Stimulated activated effector memory CD8-positive, alpha-beta T cell treated with anti-CD3 and anti-CD28 coated beads, Interleukin-12 subunit alpha, Interleukin-12 subunit beta, amount 100 ng/mL, for 72 hours (primary cell): ENCODE data around the gene LRIG1.

Experiments used
- ATAC-seq: fragments of 150-1000 bp; cut with Tn5 transposase; 2 replicates; pipeline ENCODE4 v1.10.0; 2021
- DNase-seq, 2 donors: peaks; one replicate each; pipeline ENCODE4 v3.0.0; 2021 to 2022; ENCODE audit warnings: low spot score in 2 of 2
- H3K27ac Mint-ChIP-seq: one replicate; pipeline ENCODE4 v1.8.0; 2022; ENCODE audit warnings: mild to moderate bottlenecking, mixed read lengths
- H3K36me3 Mint-ChIP-seq: one replicate; pipeline ENCODE4 v1.8.0; 2022; ENCODE audit warnings: mild to moderate bottlenecking, mixed read lengths
- H3K4me1 Mint-ChIP-seq: one replicate; pipeline ENCODE4 v1.8.0; 2022; ENCODE audit warnings: mixed read lengths
- H3K4me3 Mint-ChIP-seq: one replicate; pipeline ENCODE4 v1.8.0; 2022; ENCODE audit warnings: mild to moderate bottlenecking, mixed read lengths
- H3K9me3 Mint-ChIP-seq: one replicate; pipeline ENCODE4 v1.8.0; 2022; ENCODE audit warnings: mixed read lengths

Gene LRIG1

DNA sequence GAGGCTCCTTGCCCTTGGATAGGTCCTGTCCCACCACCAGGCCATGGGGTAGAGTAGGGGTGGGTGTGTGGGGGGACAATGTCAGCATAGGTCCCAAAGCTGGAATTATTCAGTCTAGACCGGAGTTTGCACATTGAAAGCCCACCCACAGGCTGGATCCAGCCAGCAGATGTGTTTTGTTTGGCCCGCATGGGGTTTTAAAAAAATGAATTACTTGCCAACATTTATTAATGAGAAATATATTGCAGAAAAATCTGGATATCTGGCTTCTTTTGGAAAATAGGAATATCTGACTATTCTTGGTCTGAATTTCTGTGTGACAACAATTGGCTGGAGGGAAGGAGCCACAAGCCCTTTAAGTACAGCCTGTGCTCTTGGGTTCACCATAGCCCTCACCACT, 17.3 kb upstream of the LRIG1 start:
- no peak for ATAC-seq
- H3K4me1 Mint-ChIP-seq: peaks cover 7% of the 10 kb centered on the region
- no peak overlapping the region for H3K27ac Mint-ChIP-seq
- no peaks in the 10 kb centered on the region for H3K36me3 Mint-ChIP-seq
- no peak overlapping the region for H3K4me3 Mint-ChIP-seq
- no peaks in the 10 kb centered on the region for H3K9me3 Mint-ChIP-seq
- no peak for DNase-seq

DNA sequence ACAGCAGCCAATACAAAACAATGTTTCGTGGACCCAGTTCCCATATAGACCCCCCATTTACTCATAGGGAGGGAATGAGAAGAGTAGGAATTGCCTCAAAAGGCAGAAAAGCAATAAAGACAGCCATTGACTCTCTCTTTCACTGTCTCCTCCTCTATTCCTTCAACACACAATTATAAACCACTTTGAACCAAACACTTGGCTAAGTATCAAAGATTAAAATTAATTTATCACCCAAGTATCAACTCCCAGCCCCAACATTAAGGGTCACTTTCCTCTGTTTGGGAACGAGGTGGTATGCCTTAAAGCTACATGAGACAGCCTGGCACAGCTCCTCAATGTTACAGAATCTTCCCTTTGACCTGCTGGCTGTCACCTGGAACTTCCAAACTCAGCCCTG, 16.4 kb upstream of the LRIG1 start:
- no peak for ATAC-seq
- Mint-ChIP-seq H3K4me1 (peaks cover 7% of the 10 kb centered on the region), H3K36me3 (no peaks in the 10 kb centered on the region), H3K27ac (no peak overlapping the region), H3K9me3 (no peaks in the 10 kb centered on the region), H3K4me3 (no peak overlapping the region)
- DNase-seq: no peak

DNA sequence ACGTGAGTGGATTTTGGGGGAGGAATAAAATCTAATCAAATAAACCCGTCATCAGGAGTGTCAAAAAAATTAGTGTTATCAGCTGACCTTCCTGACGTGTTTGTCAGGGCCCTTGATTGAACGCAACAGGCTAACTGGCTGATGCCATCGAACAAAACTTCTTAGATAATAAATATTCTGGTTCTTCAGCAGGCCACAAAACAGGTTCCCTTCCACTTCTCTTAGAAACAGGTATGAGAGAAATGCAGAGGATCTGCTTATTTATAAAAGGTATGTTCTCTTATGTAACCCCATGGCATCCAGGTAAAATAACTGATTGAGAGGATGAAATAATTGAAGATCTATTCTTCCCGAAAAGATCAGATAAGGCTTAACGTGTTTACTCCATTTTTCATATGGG, 7.6 kb upstream of the LRIG1 start:
- DNase-seq (no peak), ATAC-seq (no peak)
- no peaks in the 10 kb centered on the region for H3K9me3 Mint-ChIP-seq
- peaks cover 7% of the 10 kb centered on the region for H3K4me1 Mint-ChIP-seq
- H3K36me3 Mint-ChIP-seq: no peaks in the 10 kb centered on the region
- no peak overlapping the region for H3K4me3 Mint-ChIP-seq
- no peak overlapping the region for H3K27ac Mint-ChIP-seq

DNA sequence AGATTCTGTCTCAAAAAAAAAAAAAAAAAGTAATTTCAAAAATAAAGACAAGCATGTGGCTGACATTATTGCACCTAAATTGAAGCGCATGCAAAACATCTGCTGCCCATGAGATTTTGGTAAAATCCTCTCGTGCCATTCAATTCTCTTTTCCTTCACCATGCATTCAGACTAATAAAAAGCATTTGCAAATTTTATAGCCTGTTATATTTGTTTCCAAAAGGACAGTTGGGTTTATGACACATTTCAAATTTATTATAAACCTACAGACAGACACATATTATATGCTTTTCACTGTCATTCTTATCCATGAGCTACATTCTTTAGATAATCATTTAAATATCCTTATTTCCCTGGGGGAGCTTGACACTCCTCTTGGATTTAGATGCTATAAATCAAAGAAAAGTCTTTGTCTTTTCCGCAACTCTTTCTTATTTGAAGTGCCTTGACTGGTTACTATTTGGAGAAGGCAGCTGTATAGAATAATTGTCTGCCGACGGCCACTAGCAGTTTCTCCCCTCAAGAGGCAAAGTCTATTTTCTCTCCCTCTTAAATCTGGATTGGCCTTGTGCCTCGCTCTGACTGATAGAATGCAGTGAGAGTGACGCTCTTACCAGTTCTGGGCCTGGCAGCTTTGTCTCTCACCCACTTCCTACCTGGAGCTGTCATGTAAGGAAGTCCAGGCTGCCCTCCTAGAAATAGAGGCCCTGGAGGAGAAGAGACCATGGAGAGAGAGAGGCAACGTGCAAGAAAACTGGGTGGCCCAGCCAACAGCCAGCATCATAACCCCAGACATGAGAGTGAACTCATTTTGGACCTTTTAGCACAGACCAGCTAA, 6.8 kb upstream of the LRIG1 start:
- DNase-seq (no peak), ATAC-seq (no peak)
- Mint-ChIP-seq H3K27ac (no peak overlapping the region), H3K4me3 (no peak overlapping the region), H3K9me3 (no peaks in the 10 kb centered on the region), H3K36me3 (no peaks in the 10 kb centered on the region), H3K4me1 (peaks cover 10% of the 10 kb centered on the region)

DNA sequence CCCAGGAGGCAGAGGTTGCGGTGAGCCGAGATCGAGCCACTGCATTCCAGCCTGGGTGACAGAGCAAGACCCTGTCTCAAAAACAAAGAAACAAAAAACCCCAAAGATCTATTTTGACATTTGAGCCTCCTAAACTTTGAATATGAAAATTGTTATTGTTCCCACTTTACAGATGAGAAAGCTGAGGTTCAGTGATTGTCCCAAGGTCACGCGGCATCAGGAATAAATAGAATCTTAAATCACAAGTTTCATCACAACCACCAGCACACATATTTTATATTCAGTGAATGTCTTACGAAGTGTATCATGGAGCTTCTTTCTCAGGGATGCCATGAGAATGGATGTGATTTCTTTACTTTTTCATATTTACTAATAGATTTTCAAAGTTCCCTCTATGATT, 5.3 kb upstream of the LRIG1 start:
- no peak for DNase-seq
- no peak for ATAC-seq

DNA sequence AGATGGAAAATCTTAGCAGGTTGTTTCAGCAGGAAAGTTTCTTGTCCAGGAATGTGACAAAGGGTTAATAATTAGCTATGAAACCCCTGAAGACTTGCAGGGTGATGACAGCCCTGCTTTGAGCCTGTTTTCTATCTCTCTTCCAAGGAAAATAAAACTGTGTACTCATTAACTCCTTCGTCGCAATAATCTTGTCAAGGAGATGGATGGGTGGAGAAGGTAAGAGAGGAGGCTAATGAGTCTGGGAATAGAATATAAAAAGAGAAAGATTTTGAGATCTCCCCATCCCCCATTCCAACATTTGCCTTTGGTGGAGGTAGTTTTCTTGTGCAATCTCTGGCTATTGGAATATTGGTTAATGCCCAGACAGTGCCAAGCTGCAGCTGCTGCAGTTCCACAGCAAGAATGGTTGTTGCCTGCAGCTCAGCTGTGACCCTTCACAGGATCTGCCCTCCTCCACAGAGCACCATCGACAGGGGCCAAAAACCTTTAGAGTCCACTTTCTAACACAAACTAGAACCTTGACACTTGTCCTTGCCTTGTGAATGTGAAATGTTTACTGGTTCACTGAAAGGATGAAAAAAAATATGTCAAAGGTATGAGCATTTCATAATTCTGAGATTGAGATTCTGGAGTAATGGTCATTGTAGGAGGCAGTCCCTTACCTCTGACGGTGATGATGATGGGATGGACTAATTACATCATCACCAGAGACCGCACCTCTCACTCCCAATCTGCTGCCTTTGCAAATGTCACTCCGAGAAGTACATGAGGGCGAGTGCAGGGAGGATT, 4.2 kb upstream of the LRIG1 start:
- Mint-ChIP-seq H3K4me3 (no peak overlapping the region), H3K27ac (no peak overlapping the region), H3K9me3 (no peaks in the 10 kb centered on the region), H3K4me1 (peaks cover 27% of the 10 kb centered on the region), H3K36me3 (peaks cover 2% of the 10 kb centered on the region)
- ATAC-seq: no peak
- DNase-seq: no peak

More for the DNA sequence above, 5.3 kb upstream of the LRIG1 start:
- no peak overlapping the region for H3K27ac Mint-ChIP-seq
- no peak overlapping the region for H3K4me3 Mint-ChIP-seq
- H3K9me3 Mint-ChIP-seq: no peaks in the 10 kb centered on the region
- H3K36me3 Mint-ChIP-seq: no peaks in the 10 kb centered on the region
- peaks cover 23% of the 10 kb centered on the region for H3K4me1 Mint-ChIP-seq

DNA sequence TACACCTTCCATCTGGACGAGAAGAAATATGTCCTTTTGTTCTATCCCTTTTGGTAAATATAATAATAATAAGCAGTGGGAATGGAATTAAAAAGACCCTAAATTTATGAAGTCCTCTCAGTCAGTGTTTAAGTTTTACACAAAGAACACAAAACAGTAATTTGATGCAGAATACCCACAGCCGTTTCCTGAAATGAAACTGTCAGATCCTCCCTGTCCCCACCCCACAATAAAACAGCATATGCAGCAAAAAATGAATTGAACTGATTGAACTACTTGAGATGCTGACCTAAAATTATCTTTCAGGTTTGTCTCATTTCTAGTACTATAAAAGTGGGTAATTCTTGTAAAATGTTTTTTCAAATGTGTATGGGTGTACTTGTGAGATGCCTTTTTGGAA, 2.2 kb upstream of the LRIG1 start:
- peaks cover 48% of the 10 kb centered on the region for H3K4me1 Mint-ChIP-seq
- DNase-seq: no peak
- ATAC-seq: no peak
- peak overlapping the region; percentile 89 for H3K4me3 Mint-ChIP-seq
- peaks cover 12% of the 10 kb centered on the region for H3K36me3 Mint-ChIP-seq
- H3K27ac Mint-ChIP-seq: peak overlapping the region; percentile 75
- H3K9me3 Mint-ChIP-seq: no peaks in the 10 kb centered on the region

DNA sequence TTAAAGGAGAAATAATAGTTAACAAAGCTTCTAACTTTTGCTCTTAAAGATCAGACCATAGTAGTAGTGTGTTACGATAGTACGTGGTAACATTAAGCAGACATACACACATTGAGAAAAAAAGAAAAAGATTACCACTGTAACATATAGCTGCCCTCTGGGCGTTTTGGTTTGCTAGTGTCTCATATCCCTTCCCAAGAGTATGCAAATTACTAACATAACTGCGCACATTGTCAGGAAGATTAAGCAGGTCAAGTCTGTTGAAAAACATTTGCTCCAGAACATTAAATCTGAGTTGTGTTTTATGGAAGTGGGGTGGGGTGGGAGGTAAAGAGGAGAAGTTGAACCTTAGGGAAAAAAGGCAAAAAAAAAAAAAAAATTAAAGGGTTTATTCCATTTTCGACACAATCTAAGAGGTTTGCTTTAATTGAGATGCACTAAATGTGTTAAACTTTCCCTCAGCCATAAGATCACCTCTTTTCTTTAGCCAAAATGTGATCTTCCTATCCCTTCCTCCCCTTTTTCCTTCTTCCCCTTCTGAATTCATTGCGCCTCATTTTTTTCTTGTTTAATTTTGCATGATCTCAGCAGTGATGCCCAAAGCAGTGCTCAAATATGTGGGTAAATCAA, 1.5 kb upstream of the LRIG1 start:
- peaks cover 52% of the 10 kb centered on the region for H3K4me1 Mint-ChIP-seq
- DNase-seq (no peak), ATAC-seq (no peak)
- peak overlapping the region; percentile 89 for H3K4me3 Mint-ChIP-seq
- peaks cover 12% of the 10 kb centered on the region for H3K36me3 Mint-ChIP-seq
- H3K9me3 Mint-ChIP-seq: no peaks in the 10 kb centered on the region
- peak overlapping the region; percentile 75 for H3K27ac Mint-ChIP-seq

DNA sequence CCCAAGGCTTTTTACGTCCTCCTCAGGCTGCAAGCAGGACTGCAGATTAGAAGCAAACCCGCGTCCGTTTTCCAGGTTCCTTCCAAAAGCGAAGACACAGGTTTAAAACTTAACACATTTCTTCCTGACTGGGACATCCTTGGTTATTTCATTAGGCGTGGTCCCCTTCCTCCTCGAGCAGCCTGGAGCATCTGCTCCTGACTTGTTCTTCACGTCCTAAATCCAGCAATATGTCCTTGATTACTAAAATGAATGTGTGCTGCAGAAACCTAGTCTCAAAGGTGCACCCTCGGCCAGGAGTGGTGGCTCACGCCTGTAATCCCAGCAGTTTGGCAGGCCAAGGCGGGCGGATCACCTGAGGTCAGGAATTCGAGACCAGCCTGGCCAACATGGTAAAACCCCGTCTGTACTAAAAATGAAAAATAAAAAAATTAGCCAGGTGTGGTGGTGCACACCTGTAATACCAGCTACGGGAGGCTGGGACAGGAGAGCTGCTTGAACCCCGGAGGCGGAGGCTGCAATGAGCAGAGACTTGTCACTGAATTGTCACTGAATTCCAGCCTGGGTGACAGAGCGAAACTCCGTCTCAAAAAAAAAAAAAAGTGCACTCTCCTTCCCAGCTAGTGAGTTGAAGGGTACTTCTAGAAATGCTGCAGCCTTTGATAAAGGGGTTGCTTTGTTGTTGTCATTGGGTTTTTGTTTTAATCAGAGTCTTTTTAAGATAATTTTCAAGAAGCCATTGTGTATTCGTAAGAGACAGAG, 842 bp upstream of the LRIG1 start:
- ATAC-seq: no peak
- peaks cover 56% of the 10 kb centered on the region for H3K4me1 Mint-ChIP-seq
- peaks cover 12% of the 10 kb centered on the region for H3K36me3 Mint-ChIP-seq
- H3K9me3 Mint-ChIP-seq: no peaks in the 10 kb centered on the region
- H3K4me3 Mint-ChIP-seq: peak overlapping the region; percentile 89
- H3K27ac Mint-ChIP-seq: peak overlapping the region; percentile 73
- no peak for DNase-seq

DNA sequence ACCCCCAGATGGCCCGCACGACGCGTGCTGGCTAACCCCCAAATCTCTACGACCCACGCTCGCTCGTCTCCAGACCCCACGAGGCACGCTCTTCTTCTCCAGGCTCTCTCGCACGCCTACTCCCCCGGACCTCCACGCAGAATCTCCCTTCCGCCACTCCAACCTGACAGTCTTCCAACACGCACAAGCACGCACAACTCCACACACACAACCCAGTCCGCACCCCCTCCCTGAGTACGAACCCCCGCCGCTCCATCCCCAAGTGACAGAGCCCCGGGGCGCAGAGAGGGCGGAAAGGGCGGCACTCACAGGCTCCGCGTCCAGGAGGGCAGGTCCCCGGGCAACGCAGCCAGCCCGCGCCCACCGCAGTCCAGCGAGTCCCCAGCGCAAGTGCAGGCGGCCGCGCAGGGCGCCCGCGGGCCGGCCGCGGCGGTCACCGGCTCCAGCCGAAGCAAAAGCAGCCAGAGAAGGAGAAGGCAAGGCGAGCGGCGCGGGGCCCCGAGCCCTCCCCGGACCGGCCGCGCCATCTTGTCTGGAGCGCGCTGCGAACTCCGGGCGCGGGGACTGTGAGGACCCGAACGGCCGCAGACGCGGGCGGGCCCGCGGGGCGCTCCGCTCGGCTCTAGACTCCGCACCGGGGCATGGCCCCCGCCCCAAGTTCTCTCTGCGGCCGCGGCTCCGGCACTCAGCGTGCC, 794 bp downstream of the LRIG1 start:
- Mint-ChIP-seq H3K4me3 (peak overlapping the region; percentile 89), H3K9me3 (no peaks in the 10 kb centered on the region), H3K36me3 (peaks cover 12% of the 10 kb centered on the region), H3K4me1 (peaks cover 69% of the 10 kb centered on the region), H3K27ac (peak overlapping the region; percentile 78)
- ATAC-seq (peak; percentile 19), DNase-seq (peak; percentile 39 to 76)

DNA sequence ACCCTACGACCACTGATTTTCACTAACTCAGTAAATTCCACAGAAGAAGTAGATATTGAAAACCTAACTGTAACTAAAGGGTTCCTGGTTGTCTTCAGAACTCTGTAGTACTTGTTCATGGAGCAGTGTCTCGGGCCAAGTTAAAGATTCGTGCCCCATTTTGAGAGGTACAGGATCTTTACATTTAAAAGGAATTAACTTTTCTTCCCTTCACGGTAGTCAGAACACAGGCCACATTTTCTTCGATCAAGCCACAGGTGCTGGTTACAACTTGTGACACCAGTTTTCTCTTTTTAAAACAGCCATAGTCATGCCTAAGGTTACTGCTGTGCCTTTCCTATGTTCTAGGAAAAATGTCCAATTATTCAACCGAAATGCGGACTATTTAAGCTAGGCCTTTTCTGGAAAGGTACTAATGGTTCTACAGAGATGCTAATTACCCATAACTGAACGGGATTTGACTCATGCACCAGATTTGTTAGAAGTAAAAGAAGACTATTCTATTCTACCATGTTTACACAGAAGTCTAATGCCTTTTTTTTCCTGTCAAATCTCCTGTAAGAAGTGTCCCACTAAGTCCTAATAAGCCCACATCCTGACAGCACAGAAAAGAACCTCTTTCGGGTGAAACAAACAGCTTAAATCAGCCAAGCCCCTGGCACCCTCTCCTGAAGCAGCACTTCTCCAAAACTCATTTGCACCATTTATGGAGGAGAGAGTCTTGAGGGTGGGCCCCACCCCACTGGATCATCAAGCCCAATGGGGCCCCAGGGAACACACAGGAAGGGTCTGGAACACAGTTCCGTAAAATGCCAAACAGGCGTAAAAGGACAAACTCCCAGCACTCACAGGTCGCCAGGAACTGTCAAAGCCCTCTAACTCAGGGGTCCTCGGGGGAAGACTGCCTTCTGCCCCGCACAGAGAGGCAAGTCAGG, 1.9 kb downstream of the LRIG1 start:
- Mint-ChIP-seq H3K9me3 (no peaks in the 10 kb centered on the region), H3K4me1 (peaks cover 80% of the 10 kb centered on the region), H3K4me3 (peak overlapping the region; percentile 89), H3K36me3 (peaks cover 12% of the 10 kb centered on the region), H3K27ac (peak overlapping the region; percentile 78)
- DNase-seq (no peak), ATAC-seq (no peak)

DNA sequence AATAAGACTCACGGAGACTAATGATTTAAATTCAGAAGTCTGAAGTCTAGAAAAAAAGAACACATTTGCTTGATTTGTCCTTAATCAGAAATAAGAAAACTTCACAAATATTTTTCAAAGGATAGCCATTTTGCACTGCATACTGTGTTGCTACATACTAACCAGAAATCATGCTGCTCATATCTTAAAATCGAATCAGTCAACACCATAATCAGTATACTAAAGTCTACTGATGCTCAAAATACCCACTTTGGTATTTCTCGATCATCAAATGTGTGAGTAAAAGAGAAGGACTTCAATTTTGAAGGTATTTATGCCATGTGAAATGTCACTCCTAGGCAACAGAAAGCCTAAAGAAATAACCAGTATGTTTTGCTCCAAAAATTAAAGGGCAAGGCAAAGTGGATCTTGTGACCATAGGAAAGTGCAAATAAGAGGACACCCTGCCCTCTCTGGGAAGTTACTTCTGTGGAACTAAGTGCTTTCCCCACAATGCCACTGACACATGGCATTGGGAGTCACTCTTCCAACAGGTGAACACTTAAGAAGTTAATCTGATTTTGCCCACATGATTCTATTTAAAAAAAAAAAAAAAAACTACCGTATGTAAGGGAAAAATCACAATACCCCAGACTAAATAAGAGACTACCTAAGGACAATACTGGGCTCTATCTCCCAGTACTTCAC, 2.7 kb downstream of the LRIG1 start:
- peaks cover 87% of the 10 kb centered on the region for H3K4me1 Mint-ChIP-seq
- H3K9me3 Mint-ChIP-seq: no peaks in the 10 kb centered on the region
- no peak for ATAC-seq
- H3K36me3 Mint-ChIP-seq: peaks cover 12% of the 10 kb centered on the region
- peak overlapping the region; percentile 89 for H3K4me3 Mint-ChIP-seq
- no peak overlapping the region for H3K27ac Mint-ChIP-seq
- DNase-seq: no peak

DNA sequence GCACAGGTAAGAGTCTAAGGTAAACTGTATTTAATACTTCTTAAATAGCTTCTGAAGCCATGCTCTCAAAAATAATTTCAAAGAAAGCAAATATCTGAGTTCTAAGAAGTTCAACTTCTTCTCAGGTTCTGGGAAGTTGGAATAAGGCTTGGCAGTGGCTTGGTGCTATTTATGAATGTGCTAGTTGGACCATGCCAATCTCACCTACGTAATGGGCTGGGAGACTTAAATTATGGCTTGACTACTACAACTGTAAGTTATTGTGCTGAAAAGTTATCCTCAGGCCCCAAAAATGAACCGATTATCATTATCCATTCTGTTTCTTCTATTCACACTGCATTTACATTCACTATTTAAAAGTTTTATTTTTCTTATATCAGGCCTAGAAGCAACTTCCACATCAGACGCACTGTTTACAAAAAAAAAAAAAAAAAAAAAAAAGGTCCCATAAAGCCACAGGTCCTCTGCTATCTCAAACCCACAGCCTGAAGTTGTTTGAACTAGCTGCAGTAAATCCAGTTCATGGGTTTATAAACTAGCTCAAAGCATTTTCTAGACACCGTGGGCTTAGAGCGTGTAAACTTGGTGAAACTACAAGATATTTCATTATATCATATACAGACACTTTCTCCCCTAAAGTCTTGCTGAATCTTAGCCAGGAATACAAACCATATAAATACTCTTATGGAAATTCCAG, 3.4 kb downstream of the LRIG1 start:
- DNase-seq: no peak
- Mint-ChIP-seq H3K4me3 (peak overlapping the region; percentile 89), H3K4me1 (peaks cover 86% of the 10 kb centered on the region), H3K36me3 (peaks cover 12% of the 10 kb centered on the region), H3K9me3 (no peaks in the 10 kb centered on the region), H3K27ac (peak overlapping the region; percentile 66)
- ATAC-seq: no peak
